Lung (tissue), 12 donors: ENCODE results near the gene FSIP1. TPM values are rescaled to one million over a fixed set of nuclear protein-coding genes. Genes with fewer than 3 reads are reported as not detected.

Experiments used
- ATAC-seq: fragments of 200-7000 bp; cut with Tn5 transposase; one replicate; pipeline ENCODE4 v1.9.1; 2020; ENCODE audit warnings: moderate number of reproducible peaks; ENCODE audit not compliant: insufficient read depth, low FRiP score
- DNase-seq, 3 donors: peaks; one replicate each; pipeline ENCODE4 v3.0.0-alpha.2; 2013 to 2017
- H3K27ac ChIP-seq, 2 donors: one replicate each; pipeline ENCODE4 v1.5.1; 2013; ENCODE audit warnings: mild to moderate bottlenecking in 2 of 2, moderate library complexity in 2 of 2, control low read depth in 1 of 2, inconsistent platforms in 1 of 2, low read depth in 1 of 2, low read length in 1 of 2
- H3K27me3 ChIP-seq, 3 donors: one replicate each; pipeline ENCODE4 v1.5.1; 2013; ENCODE audit warnings: low read length in 2 of 3; ENCODE audit not compliant: control insufficient read depth in 3 of 3, insufficient read depth in 3 of 3
- H3K36me3 ChIP-seq, 4 donors: one replicate each; pipeline ENCODE4 v1.5.1; 2013; ENCODE audit warnings: low read length in 4 of 4, mild to moderate bottlenecking in 1 of 4, moderate library complexity in 1 of 4; ENCODE audit not compliant: control insufficient read depth in 4 of 4, insufficient read depth in 4 of 4
- H3K4me1 ChIP-seq, 5 donors: one replicate each; pipeline ENCODE4 v1.5.1; 2013; ENCODE audit warnings: low read length in 5 of 5, mild to moderate bottlenecking in 2 of 5, moderate library complexity in 1 of 5; ENCODE audit not compliant: control insufficient read depth in 5 of 5, insufficient read depth in 5 of 5
- H3K4me3 ChIP-seq: one replicate; pipeline ENCODE4 v1.5.1; 2013; ENCODE audit warnings: mild to moderate bottlenecking, control low read depth, moderate library complexity
- H3K9ac ChIP-seq, 2 donors: one replicate each; pipeline ENCODE4 v1.5.1; 2013; ENCODE audit warnings: low read length in 2 of 2, control low read depth in 1 of 2; ENCODE audit not compliant: insufficient read depth in 1 of 2
- H3K9me3 ChIP-seq, 4 donors: one replicate each; pipeline ENCODE4 v1.5.1; 2013; ENCODE audit warnings: low read length in 3 of 4, mild to moderate bottlenecking in 1 of 4, moderate library complexity in 1 of 4; ENCODE audit not compliant: control insufficient read depth in 4 of 4, insufficient read depth in 3 of 4
- CTCF ChIP-seq: IDR thresholded peaks from 2 replicates; pipeline ENCODE4 v1.5.1; 2012; ENCODE audit warnings: mild to moderate bottlenecking; ENCODE audit errors: control extremely low read depth, extremely low read depth
- WGBS, 2 donors: extraction: QIAGEN DNeasy Blood & Tissue Kit; methylation state at CpG; one replicate each; pipeline ENCODE4 v1.1.7; 2013; 5-methylcytosine and 5-hydroxymethylcytosine counted together
- polyA plus RNA-seq, 2 donors: library from polyadenylated mRNA; stranded (reverse); fragments of 200-250 nt; gene quantifications; one replicate each; pipeline ENCODE4 v1.2.1, GENCODE V29; 2013
- total RNA-seq, 2 donors: library from RNA; depleted of rRNA in 1 of 2; stranded (reverse); fragments of >200 nt in 1 of 2; gene quantifications; one replicate each; pipeline ENCODE4 v1.2.1, GENCODE V29; 2014 to 2021
- donor health status: control.
- donor health status: control.
- donor health status: Bipolar disorder and iron deficiency.
- donor health status: healthy.
- donor health status: DM: yes; HTN: yes; CAD: no.

Gene FSIP1
- total and polyA plus RNA-seq, 4 donors: 0.35 to 2.2 (median 0.98) TPM

GRCh38 chr15:39589193-39589814, 193.3 kb downstream of the FSIP1 start:
- H3K9ac ChIP-seq: no peak overlapping the region

GRCh38 chr15:39588531-39589192, 194.0 kb downstream of the FSIP1 start:
- Histone ChIP-seq H3K36me3 (peaks cover 44 to 97% (median 74%) of the 10 kb centered on the region in 4 donors), H3K27ac (no peak overlapping the region), H3K9me3 (no peaks in the 10 kb centered on the region), H3K4me3 (no peak overlapping the region), H3K9ac (no peak overlapping the region), H3K4me1 (peaks cover 0 to 37% (median 27%) of the 10 kb centered on the region in 5 donors), H3K27me3 (no peaks in the 10 kb centered on the region)
- no peak for TF ChIP-seq CTCF
- WGBS, 2 donors: 92% methylated on average over 13 of the region's 13 CpGs
- DNase-seq: no peak
- no peak for ATAC-seq

More at GRCh38 chr15:39589193-39589814, 193.3 kb downstream of the FSIP1 start:
- no peaks in the 10 kb centered on the region for H3K9me3 ChIP-seq
- no peaks in the 10 kb centered on the region for H3K27me3 ChIP-seq
- H3K4me1 ChIP-seq: peaks cover 0 to 31% (median 22%) of the 10 kb centered on the region in 5 donors
- H3K4me3 ChIP-seq: no peak overlapping the region
- peaks cover 43 to 97% (median 74%) of the 10 kb centered on the region in 4 donors for H3K36me3 ChIP-seq
- TF ChIP-seq CTCF: no peak
- H3K27ac ChIP-seq: no peak overlapping the region
- DNase-seq (no peak), ATAC-seq (no peak)
- 92 to 98% methylated on average over 14 of the region's 14 CpGs for WGBS, 2 donors

- Histone ChIP-seq H3K27ac (no peak overlapping the region), H3K4me1 (peaks cover 0 to 41% (median 32%) of the 10 kb centered on the region in 5 donors), H3K9me3 (no peaks in the 10 kb centered on the region), H3K9ac (no peak overlapping the region), H3K36me3 (peaks cover 38 to 95% (median 71%) of the 10 kb centered on the region in 4 donors), H3K4me3 (no peak overlapping the region), H3K27me3 (no peaks in the 10 kb centered on the region)
- ATAC-seq (no peak), DNase-seq (no peak)
- 78 to 82% methylated on average over 13 of the region's 13 CpGs for WGBS, 2 donors
- no peak for TF ChIP-seq CTCF
Observed at GRCh38 chr15:39587731-39588530, 194.7 kb downstream of the FSIP1 start.
